B cell (primary cell): Measurements from ENCODE around the gene IRF7. TPM values are rescaled to one million over a fixed set of nuclear protein-coding genes. Genes with fewer than 3 reads are reported as not detected.
A peak's percentile ranks its signal among the peaks of the same experiment; 100 is the strongest.

Experiments
- ATAC-seq: fragments of 200-7000 bp; cut with Tn5 transposase; one replicate; pipeline ENCODE4 v1.10.0; 2021; ENCODE audit warnings: low read depth, mild to moderate bottlenecking, moderate number of reproducible peaks, moderate library complexity
- CTCF ChIA-PET: fragments of 350-600 bp; sonication (Branson Sonifier 250); formaldehyde crosslinking; loops from one replicate; lab custom pipeline; 2021; ENCODE audit warnings: antibody characterized with exemption, inconsistent platforms; lab: Charles Lee
- POLR2A ChIA-PET: fragments of 350-600 bp; sonication (Branson Sonifier 250); formaldehyde crosslinking; loops from one replicate; lab custom pipeline; 2021; ENCODE audit warnings: antibody characterized with exemption; lab: Charles Lee
- DNase-seq: peaks from one replicate; pipeline ENCODE4 v3.0.0; 2013
- H2AFZ ChIP-seq: 2 replicates; pipeline ENCODE4 v1.6.1; 2012; ENCODE audit warnings: mild to moderate bottlenecking, low read depth, low read length; ENCODE audit not compliant: insufficient read depth, poor library complexity, severe bottlenecking
- H3K27ac ChIP-seq, 2 donors: 1 replicate in 1 of 2; 2 replicates in 1 of 2; pipeline ENCODE4 v1.5.1; 2012 to 2013; ENCODE audit warnings: low read length in 2 of 2, mild to moderate bottlenecking in 2 of 2, moderate library complexity in 1 of 2
- H3K27me3 ChIP-seq, 4 experiments: fragments of 200-600 bp in 1 of 4; sonication (generic) in 1 of 4; replicated peaks in 1 of 4; 1 replicate in 2 of 4; 2 replicates in 2 of 4; pipeline versions ENCODE4 v1.6.1 to v1.7.0; 2013 to 2016; ENCODE audit warnings: low read length in 3 of 4, mild to moderate bottlenecking in 2 of 4, mixed read lengths in 1 of 4, moderate library complexity in 1 of 4; ENCODE audit not compliant: insufficient read depth in 4 of 4, control insufficient read depth in 3 of 4; ENCODE audit errors: control extremely low read depth in 1 of 4
- H3K36me3 ChIP-seq, 2 experiments: replicated peaks in 1 of 2; 1 replicate in 1 of 2; 2 replicates in 1 of 2; pipeline versions ENCODE4 v1.6.1 to v1.7.1; 2013; ENCODE audit warnings: low read length in 1 of 2; ENCODE audit not compliant: insufficient read depth in 2 of 2, control insufficient read depth in 1 of 2; ENCODE audit errors: control extremely low read depth in 1 of 2, extremely low read depth in 1 of 2
- H3K4me1 ChIP-seq, 2 donors: fragments of 200-600 bp in 1 of 2; sonication (generic) in 1 of 2; 1 replicate in 1 of 2; 2 replicates in 1 of 2; pipeline versions ENCODE4 v1.5.1 to v1.6.1; 2013 to 2017; ENCODE audit warnings: low read length in 2 of 2; ENCODE audit not compliant: control insufficient read depth in 2 of 2, insufficient read depth in 2 of 2
- H3K4me2 ChIP-seq: replicated peaks from 2 replicates; pipeline ENCODE3; 2012; ENCODE audit warnings: mild to moderate bottlenecking, low read depth, low read length; ENCODE audit not compliant: poor library complexity, severe bottlenecking
- H3K4me3 ChIP-seq, 5 experiments: fragments of 200-600 bp in 1 of 5; sonication (generic) in 1 of 5; 1 replicate in 3 of 5; 2 replicates in 2 of 5; pipeline versions ENCODE4 v1.5.1 to v1.7.0; 2011 to 2016; ENCODE audit warnings: low read length in 4 of 5, mild to moderate bottlenecking in 4 of 5, low read depth in 2 of 5, control low read depth in 1 of 5, moderate library complexity in 1 of 5; ENCODE audit not compliant: insufficient read depth in 1 of 5; ENCODE audit errors: control extremely low read depth in 1 of 5, extremely low read depth in 1 of 5
- H3K79me2 ChIP-seq: fragments of 200-600 bp; sonication (generic); one replicate; pipeline ENCODE4 v1.6.0; 2016; ENCODE audit warnings: low read length; ENCODE audit not compliant: control insufficient read depth, insufficient read depth
- H3K9ac ChIP-seq: fragments of 200-600 bp; sonication (generic); 2 replicates; pipeline ENCODE4 v1.6.1; 2017; ENCODE audit warnings: mild to moderate bottlenecking, low read length, moderate library complexity
- H3K9me3 ChIP-seq, 3 donors: one replicate each; pipeline versions ENCODE4 v1.6.1 to v1.7.1; 2013; ENCODE audit warnings: low read length in 2 of 3; ENCODE audit not compliant: control insufficient read depth in 2 of 3, insufficient read depth in 1 of 3; ENCODE audit errors: control extremely low read depth in 1 of 3
- H4K20me1 ChIP-seq: 2 replicates; pipeline ENCODE4 v1.6.0; 2012; ENCODE audit warnings: mild to moderate bottlenecking, low read length; ENCODE audit not compliant: insufficient read depth, control insufficient read depth, poor library complexity, severe bottlenecking
- H3K27ac Mint-ChIP-seq: one replicate; pipeline ENCODE4 v1.8.0; 2021; ENCODE audit warnings: mixed read lengths
- H3K27me3 Mint-ChIP-seq: one replicate; pipeline ENCODE4 v1.8.0; 2021; ENCODE audit warnings: mixed read lengths
- H3K4me1 Mint-ChIP-seq: one replicate; pipeline ENCODE4 v1.8.0; 2021; ENCODE audit warnings: mixed read lengths
- H3K4me3 Mint-ChIP-seq: one replicate; pipeline ENCODE4 v1.8.0; 2021; ENCODE audit warnings: mixed read lengths
- H3K9me3 Mint-ChIP-seq: one replicate; pipeline ENCODE4 v1.8.0; 2022; ENCODE audit warnings: mixed read lengths; ENCODE audit not compliant: insufficient read depth
- EZH2 ChIP-seq: IDR thresholded peaks from 2 replicates; pipeline ENCODE4 v1.6.1; 2012; ENCODE audit warnings: borderline replicate concordance, low read depth, mild to moderate bottlenecking, moderate library complexity, low read length; ENCODE audit not compliant: insufficient read depth, poor library complexity, severe bottlenecking
- WGBS: methylation state at CpG from one replicate; pipeline ENCODE4 v1.1.5; 2013; ENCODE audit warnings: missing lambda C conversion rate; ENCODE audit not compliant: insufficient coverage; 5-methylcytosine and 5-hydroxymethylcytosine counted together
- intact Hi-C: fragments of 100-400 bp; cut with micrococcal nuclease; formaldehyde crosslinking; loops from one replicate; pipeline ENCODE4 v1.10.0; 2022
- polyA plus RNA-seq: library from polyadenylated mRNA; depleted of rRNA; stranded (reverse); fragments of >200 nt; gene quantifications from 2 replicates; pipeline ENCODE4 v1.2.3, GENCODE V29; 2012
- total RNA-seq, 2 donors: library from RNA; stranded (reverse); fragments of 120-200 nt in 1 of 2; gene quantifications; 1 replicate in 1 of 2; 2 replicates in 1 of 2; pipeline versions ENCODE4 v1.2.3 to v1.2.4, GENCODE V29; 2013 to 2022
- TF ChIP-seq, protein P1 (sequence below): fragments of 200-600 bp; IDR thresholded peaks from one replicate; pipeline ENCODE4 v1.8.0; 2022; ENCODE audit warnings: antibody characterized with exemption, mild to moderate bottlenecking

IRF7 gene
- total and polyA plus RNA-seq, 2 donors (not counting 1 experiment from before 2014, with no cell fraction given): 136 to 184 TPM

DNA sequence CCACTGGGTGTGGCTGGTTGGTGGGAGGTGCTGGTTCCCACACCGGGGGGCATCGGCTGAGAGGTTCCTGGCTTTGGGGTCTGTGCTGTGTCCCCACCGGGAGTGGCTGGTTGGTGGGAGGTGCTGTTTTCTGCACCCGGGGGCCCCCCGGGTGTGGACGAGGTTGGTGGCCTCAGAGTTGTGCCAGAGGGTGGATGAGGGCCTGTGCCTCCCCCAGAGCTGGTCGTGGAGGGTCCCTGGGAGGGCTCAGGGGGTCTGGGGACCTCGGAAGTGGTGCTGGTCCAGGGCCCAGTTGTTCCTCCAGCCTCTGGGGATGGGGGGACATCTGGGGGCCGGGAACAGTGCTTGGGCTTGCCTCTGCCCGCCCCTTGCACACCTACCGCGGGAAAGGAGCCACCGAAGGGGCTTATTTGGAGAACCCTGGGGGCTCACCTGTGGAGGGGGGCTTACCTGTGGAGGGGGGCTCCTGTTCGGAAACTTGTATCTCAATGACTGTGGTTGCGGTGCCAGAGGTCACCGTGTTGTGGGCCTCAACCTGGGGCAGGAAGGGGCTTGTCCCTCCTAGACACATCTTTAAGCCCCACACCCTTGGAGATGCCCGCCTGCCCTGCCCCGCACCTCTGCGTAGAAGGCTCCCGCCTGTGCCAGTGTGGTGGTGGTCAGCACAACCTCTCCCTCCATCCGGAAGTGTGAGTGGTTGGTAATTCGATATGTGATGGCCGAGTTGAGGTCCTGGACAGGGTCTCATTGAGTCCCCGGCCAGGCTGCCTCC lies 3.3 kb upstream of the IRF7 start:
- no peak overlapping the region for H3K27ac Mint-ChIP-seq
- TF ChIP-seq, protein P1, sequence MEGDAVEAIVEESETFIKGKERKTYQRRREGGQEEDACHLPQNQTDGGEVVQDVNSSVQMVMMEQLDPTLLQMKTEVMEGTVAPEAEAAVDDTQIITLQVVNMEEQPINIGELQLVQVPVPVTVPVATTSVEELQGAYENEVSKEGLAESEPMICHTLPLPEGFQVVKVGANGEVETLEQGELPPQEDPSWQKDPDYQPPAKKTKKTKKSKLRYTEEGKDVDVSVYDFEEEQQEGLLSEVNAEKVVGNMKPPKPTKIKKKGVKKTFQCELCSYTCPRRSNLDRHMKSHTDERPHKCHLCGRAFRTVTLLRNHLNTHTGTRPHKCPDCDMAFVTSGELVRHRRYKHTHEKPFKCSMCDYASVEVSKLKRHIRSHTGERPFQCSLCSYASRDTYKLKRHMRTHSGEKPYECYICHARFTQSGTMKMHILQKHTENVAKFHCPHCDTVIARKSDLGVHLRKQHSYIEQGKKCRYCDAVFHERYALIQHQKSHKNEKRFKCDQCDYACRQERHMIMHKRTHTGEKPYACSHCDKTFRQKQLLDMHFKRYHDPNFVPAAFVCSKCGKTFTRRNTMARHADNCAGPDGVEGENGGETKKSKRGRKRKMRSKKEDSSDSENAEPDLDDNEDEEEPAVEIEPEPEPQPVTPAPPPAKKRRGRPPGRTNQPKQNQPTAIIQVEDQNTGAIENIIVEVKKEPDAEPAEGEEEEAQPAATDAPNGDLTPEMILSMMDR: no peak
- DNase-seq: no peak

GRCh38 chr11:617912-618682 lies 2.3 kb upstream of the IRF7 start:
- H2AFZ ChIP-seq: no peak overlapping the region
- H3K36me3 ChIP-seq: peaks cover 0 to 11% of the 10 kb centered on the region in 2 experiments
- no peak overlapping the region for H3K4me3 ChIP-seq
- H3K27me3 Mint-ChIP-seq: peaks cover under 1% of the 10 kb centered on the region
- H3K9me3 ChIP-seq: no peaks in the 10 kb centered on the region
- TF ChIP-seq, protein P1: no peak
- no peak for TF ChIP-seq EZH2
- no peaks in the 10 kb centered on the region for H3K27me3 ChIP-seq
- H3K9ac ChIP-seq: no peak overlapping the region
- peak overlapping the region; percentile 53 for H3K27ac Mint-ChIP-seq
- CTCF ChIA-PET: no interaction called here
- H3K27ac ChIP-seq: no peak overlapping the region
- intact Hi-C loops: loop anchor here (2.0 to 10.0 kb wide), 3 partner anchors 49 to 187 kb away; partner anchors contain the start of gene PIDD1
- H3K79me2 ChIP-seq: peaks cover 6% of the 10 kb centered on the region
- H4K20me1 ChIP-seq: peaks cover 22% of the 10 kb centered on the region
- no peak overlapping the region for H3K4me2 ChIP-seq
- H3K4me1 Mint-ChIP-seq: peaks cover 14% of the 10 kb centered on the region
- H3K4me3 Mint-ChIP-seq: peak overlapping the region; percentile 41
- peaks cover 18 to 31% of the 10 kb centered on the region in 2 donors for H3K4me1 ChIP-seq
- ATAC-seq (no peak), DNase-seq (no peak)
- POLR2A ChIA-PET: no interaction called here
- no peaks in the 10 kb centered on the region for H3K9me3 Mint-ChIP-seq
- 92% methylated on average over 25 of the region's 25 CpGs for WGBS

More for the DNA sequence above, 3.3 kb upstream of the IRF7 start:
- H4K20me1 ChIP-seq: peaks cover 14% of the 10 kb centered on the region
- no peaks in the 10 kb centered on the region for H3K9me3 ChIP-seq
- ChIA-PET POLR2A (no interaction called here), CTCF (no interaction called here)
- peaks cover 16 to 24% of the 10 kb centered on the region in 2 donors for H3K4me1 ChIP-seq
- H3K4me2 ChIP-seq: no peak overlapping the region
- no peak overlapping the region for H2AFZ ChIP-seq
- Mint-ChIP-seq H3K4me1 (peaks cover 14% of the 10 kb centered on the region), H3K9me3 (no peaks in the 10 kb centered on the region), H3K27me3 (peaks cover 5% of the 10 kb centered on the region), H3K4me3 (no peak overlapping the region)
- H3K79me2 ChIP-seq: peaks cover 6% of the 10 kb centered on the region
- 96% methylated on average over 12 of the region's 24 CpGs for WGBS
- H3K27ac ChIP-seq: no peak overlapping the region
- H3K36me3 ChIP-seq: peaks cover 0 to 6% of the 10 kb centered on the region in 2 experiments
- no peak overlapping the region for H3K4me3 ChIP-seq
- intact Hi-C loops: loop anchor here (10.0 kb wide), 1 partner anchor 106 kb away; no protein-coding TSS in a partner anchor
- H3K27me3 ChIP-seq: no peaks in the 10 kb centered on the region
- H3K9ac ChIP-seq: no peak overlapping the region
- ATAC-seq: no peak
